GM21723 (cell line): Measurements from ENCODE around the gene TCTA.

Experiments used
- ATAC-seq: cut with Tn5 transposase; IDR thresholded peaks from one replicate; pipeline ENCODE4 v1.9.1; 2021; ENCODE audit warnings: mild to moderate bottlenecking, moderate library complexity; ENCODE audit not compliant: unreplicated experiment

Gene TCTA

GRCh38 chr3:49456466-49456865 is 44.2 kb downstream of the TCTA start:
- ATAC-seq: no peak

- ATAC-seq: no peak
These were observed 48.1 kb downstream of the TCTA start for GRCh38 chr3:49460188-49460890.

- no peak for ATAC-seq
These were observed 48.7 kb downstream of the TCTA start for GRCh38 chr3:49460956-49461355.

- no peak for ATAC-seq
These were observed 49.4 kb downstream of the TCTA start for GRCh38 chr3:49461443-49462171.

- no peak for ATAC-seq
These were observed 50.0 kb downstream of the TCTA start for GRCh38 chr3:49462222-49462621.

- ATAC-seq: no peak
These were observed 53.2 kb downstream of the TCTA start for GRCh38 chr3:49465270-49466034.
